ENCODE data around the gene CCDC83. TPM values are rescaled to one million over a fixed set of nuclear protein-coding genes. Genes with fewer than 3 reads are reported as not detected.

Gene CCDC83
- total RNA-seq, 1 donor from 2014 or later: not detected

Other genes starting within 250 kb of the CCDC83 start
- 0.13 and 0.51 TPM in 2 replicates for gene DLG2, start 228.0 kb upstream of the CCDC83 start, total RNA-seq
- 41.5 and 44.3 TPM in 2 replicates for gene TMEM126B, start 226.8 kb upstream of the CCDC83 start, total RNA-seq
- gene TMEM126A, start 207.4 kb upstream of the CCDC83 start, total RNA-seq: 27.1 and 41.6 TPM in 2 replicates
- 20.9 and 26.3 TPM in 2 replicates for gene CREBZF, start 190.3 kb upstream of the CCDC83 start, total RNA-seq
- not detected in 2 replicates for gene CCDC89, start 169.2 kb upstream of the CCDC83 start, total RNA-seq
- under 0.01 and 0.25 TPM in 2 replicates for gene SYTL2, start 44.2 kb upstream of the CCDC83 start, total RNA-seq
- 135 and 172 TPM in 2 replicates for gene PICALM, start 213.7 kb downstream of the CCDC83 start, total RNA-seq

Measured in dermis microvascular lymphatic vessel endothelial cell (primary cell).